NOMO-1 treated with DMSO at 0.1 percent for 48 hours (cell line): Measurements from ENCODE around the gene MICALL2.

Source experiments
- DNase-seq: peaks from one replicate; lab custom pipeline; 2025; ENCODE audit not compliant: unreplicated experiment; lab: John Stamatoyannopoulos, UW

MICALL2 gene

GRCh38 chr7:1419310-1419634 lies 40.0 kb downstream of the MICALL2 start:
- DNase-seq, result no peak

GRCh38 chr7:1418505-1419309 lies 40.6 kb downstream of the MICALL2 start:
- DNase-seq, result peak; percentile 18

- no peak for DNase-seq
Measured at GRCh38 chr7:1415389-1415990, 43.8 kb downstream of the MICALL2 start.

GRCh38 chr7:1413936-1414639 lies 45.2 kb downstream of the MICALL2 start:
- DNase-seq, result no peak

GRCh38 chr7:1412322-1413261 lies 46.7 kb downstream of the MICALL2 start:
- peak; percentile 61 for DNase-seq

- no peak for DNase-seq
Measured at GRCh38 chr7:1411414-1411813, 47.9 kb downstream of the MICALL2 start.

- no peak for DNase-seq
Measured at GRCh38 chr7:1410992-1411391, 48.3 kb downstream of the MICALL2 start.

GRCh38 chr7:1409555-1409954 lies 49.7 kb downstream of the MICALL2 start:
- no peak for DNase-seq

- DNase-seq, result no peak
Measured at GRCh38 chr7:1408466-1408865, 50.8 kb downstream of the MICALL2 start.

GRCh38 chr7:1407892-1408291 lies 51.4 kb downstream of the MICALL2 start:
- DNase-seq, result no peak

- DNase-seq, result no peak
Measured at GRCh38 chr7:1404898-1405548, 54.2 kb downstream of the MICALL2 start.

GRCh38 chr7:1404460-1404809 lies 54.8 kb downstream of the MICALL2 start:
- no peak for DNase-seq

GRCh38 chr7:1403638-1404459 lies 55.4 kb downstream of the MICALL2 start:
- DNase-seq, result no peak

GRCh38 chr7:1402791-1403637 lies 56.3 kb downstream of the MICALL2 start:
- DNase-seq, result no peak

- DNase-seq, result no peak
Measured at GRCh38 chr7:1402110-1402790, 57.0 kb downstream of the MICALL2 start.

GRCh38 chr7:1401011-1401410 lies 58.3 kb downstream of the MICALL2 start:
- DNase-seq, result no peak

GRCh38 chr7:1400371-1400770 lies 58.9 kb downstream of the MICALL2 start:
- no peak for DNase-seq
